Measurements from ENCODE around the gene INSL4.

DNA sequence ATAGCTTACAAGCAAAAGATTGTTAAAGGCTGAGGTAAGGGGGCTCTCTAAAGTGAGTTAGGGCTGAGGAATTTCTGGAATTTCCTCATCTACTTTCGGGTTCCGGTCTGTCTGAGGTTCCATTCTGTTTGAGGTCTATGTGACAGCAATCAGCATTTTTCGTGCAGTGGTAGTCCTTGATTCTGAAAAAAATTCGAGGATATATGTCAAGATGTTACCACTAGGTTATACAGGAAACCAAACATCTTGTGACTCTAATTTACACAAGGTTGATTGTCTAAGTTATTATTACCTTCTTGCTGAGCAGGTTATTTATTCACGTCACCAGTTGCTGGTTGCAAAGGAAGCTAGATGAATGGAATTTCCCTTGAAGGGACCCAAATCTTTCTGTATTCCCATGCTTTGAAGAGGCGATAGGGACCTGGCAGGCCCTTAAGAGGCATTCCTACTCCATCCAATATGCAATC lies 38.1 kb downstream of the INSL4 start:
- TF ChIP-seq, protein P1, sequence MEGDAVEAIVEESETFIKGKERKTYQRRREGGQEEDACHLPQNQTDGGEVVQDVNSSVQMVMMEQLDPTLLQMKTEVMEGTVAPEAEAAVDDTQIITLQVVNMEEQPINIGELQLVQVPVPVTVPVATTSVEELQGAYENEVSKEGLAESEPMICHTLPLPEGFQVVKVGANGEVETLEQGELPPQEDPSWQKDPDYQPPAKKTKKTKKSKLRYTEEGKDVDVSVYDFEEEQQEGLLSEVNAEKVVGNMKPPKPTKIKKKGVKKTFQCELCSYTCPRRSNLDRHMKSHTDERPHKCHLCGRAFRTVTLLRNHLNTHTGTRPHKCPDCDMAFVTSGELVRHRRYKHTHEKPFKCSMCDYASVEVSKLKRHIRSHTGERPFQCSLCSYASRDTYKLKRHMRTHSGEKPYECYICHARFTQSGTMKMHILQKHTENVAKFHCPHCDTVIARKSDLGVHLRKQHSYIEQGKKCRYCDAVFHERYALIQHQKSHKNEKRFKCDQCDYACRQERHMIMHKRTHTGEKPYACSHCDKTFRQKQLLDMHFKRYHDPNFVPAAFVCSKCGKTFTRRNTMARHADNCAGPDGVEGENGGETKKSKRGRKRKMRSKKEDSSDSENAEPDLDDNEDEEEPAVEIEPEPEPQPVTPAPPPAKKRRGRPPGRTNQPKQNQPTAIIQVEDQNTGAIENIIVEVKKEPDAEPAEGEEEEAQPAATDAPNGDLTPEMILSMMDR (IDR thresholded peaks at IDR 0.05): no peak
- no peak for TF ChIP-seq POLR2A (IDR thresholded peaks at IDR 0.05)
